ENCODE data around the gene SHANK3.

DNA sequence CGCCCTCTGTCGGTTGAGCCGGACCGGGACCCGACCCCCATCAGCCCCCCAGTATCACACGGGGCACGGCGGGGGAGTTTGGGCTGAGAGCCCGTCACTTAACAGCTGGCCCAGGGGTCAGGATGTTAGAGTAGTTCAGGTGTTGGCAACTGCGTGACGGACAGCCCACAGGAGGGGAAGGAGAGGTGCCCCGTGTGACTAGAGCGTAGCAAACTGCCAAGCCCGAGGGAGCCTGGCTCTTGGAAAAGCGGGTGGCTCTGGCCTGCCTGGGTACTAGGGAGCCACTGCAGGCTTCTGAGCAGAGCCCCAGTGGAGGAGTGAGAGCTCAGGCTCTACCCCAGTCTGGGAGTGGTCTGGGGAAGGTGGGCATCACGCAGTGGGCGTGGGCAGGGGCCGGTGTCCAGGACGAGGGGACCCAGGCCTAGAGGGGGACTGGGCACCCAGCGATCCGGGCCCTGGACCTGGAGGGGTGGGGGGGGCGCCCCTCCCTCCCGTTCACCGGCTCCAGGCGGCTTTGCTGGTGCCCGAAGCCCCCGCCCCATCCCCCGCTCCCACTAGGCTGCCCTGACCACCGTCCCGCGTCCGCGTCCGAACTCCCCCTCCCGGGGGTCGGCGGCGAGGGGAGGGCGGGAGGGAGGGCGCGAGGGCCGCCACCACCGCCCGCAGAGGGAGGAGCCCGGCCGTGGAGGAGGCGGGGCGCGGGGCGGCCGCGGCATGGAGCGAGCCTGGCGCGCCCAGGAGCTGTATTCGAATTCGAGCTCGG is 24.4 kb downstream of the SHANK3 start:
- TF ChIP-seq, protein P1, sequence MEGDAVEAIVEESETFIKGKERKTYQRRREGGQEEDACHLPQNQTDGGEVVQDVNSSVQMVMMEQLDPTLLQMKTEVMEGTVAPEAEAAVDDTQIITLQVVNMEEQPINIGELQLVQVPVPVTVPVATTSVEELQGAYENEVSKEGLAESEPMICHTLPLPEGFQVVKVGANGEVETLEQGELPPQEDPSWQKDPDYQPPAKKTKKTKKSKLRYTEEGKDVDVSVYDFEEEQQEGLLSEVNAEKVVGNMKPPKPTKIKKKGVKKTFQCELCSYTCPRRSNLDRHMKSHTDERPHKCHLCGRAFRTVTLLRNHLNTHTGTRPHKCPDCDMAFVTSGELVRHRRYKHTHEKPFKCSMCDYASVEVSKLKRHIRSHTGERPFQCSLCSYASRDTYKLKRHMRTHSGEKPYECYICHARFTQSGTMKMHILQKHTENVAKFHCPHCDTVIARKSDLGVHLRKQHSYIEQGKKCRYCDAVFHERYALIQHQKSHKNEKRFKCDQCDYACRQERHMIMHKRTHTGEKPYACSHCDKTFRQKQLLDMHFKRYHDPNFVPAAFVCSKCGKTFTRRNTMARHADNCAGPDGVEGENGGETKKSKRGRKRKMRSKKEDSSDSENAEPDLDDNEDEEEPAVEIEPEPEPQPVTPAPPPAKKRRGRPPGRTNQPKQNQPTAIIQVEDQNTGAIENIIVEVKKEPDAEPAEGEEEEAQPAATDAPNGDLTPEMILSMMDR (IDR thresholded peaks at IDR 0.05; ENCODE audit: insufficient read depth, low read length, poor library complexity, severe bottlenecking): no peak
- TF ChIP-seq EZH2phosphoT487 (conservative IDR thresholded peaks at IDR 0.05; ENCODE audit: low read length): no peak

Data from SU-DHL-6 (cell line).